ENCODE measurements around the gene NCAPH2.
"Not testable (repeated sequence)": the region's sequence is repeated elsewhere in the genome, so short reads cannot be mapped to it uniquely, and the experiment has no call there.

The NCAPH2 gene

DNA sequence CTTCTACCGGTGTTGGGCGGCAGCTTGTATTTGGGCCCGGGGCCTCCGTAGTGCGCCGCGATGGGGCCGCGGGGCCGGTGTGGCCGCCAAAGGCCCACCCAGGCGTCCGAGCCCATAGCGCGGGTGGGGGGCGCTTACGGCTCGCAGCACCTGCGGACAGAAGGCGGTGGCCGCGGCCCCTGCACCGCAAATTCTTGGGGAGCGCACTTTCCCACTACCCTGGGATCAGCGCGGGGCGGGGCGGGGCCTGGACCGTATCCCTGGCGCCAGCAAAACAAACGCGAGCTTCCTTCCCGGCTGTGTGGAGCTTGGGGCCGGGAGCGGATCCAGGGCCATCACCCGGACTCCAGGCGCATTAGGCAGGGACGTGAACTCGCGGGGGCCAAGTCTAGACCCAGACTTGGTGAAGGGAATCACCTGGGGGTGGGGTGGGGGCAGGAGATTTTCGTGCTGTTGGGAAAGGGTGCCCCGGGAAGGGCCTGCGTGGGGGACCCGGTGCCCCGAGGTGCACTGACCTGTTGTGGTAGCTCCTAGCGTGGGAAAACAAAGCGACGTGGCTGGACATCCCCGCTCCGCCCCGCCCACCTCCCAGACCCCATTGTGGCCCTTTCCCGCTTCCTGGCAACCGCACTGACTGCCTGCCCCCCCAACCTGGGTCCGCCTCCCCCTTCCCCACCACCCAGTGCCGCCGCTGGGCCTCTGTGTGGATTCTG, 24.1 kb downstream of the NCAPH2 start:
- no peak for DNase-seq (ENCODE audit: low read depth)

DNA sequence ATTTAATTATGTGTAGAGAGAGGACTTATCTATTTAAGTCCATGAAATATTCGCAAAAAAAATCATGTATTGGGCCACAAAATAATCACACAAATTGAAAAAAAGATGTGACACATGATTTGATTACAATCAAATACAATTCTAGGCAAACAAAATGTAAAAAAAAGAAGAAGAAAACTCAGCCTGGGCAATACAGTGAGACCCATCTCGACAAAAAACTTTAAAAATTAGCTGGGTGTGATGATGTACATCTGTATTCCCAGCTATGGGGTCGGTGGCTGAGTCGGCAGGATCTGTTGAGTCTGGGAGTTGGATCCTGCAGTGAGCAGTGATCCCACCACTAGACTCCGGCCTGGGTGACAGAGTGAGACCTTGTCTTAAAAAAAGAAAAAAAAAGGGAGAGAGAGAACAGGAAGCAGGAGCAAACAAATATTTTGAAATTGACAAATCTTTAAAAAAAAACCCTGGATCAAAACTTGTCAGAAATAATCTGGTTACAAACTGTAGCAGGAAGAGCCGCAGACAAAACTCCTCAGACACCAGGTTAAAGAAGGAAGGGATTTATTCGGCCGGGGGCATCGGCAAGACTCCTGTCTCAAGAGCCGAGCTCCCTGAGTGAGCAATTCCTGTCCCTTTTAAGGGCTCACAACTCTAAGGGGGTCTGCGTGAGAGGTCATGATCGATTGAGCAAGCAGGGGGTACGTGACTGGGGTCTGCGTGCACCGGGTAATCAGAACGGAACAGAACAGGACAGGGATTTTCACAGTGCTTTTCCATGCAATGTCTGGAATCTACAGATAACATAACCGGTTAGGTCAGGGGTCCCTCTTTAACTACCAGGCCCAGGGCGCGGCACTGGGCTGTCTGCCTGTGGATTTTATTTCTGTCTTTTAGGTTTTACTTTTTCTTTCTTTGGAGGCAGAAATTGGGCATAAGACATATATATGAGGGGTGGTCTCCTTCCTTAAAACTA, 25.1 kb downstream of the NCAPH2 start:
- no peak overlapping the region for H3K4me3 ChIP-seq (ENCODE audit: low read length)
- DNase-seq (ENCODE audit: low read depth): no peak
- TF ChIP-seq, protein P1, sequence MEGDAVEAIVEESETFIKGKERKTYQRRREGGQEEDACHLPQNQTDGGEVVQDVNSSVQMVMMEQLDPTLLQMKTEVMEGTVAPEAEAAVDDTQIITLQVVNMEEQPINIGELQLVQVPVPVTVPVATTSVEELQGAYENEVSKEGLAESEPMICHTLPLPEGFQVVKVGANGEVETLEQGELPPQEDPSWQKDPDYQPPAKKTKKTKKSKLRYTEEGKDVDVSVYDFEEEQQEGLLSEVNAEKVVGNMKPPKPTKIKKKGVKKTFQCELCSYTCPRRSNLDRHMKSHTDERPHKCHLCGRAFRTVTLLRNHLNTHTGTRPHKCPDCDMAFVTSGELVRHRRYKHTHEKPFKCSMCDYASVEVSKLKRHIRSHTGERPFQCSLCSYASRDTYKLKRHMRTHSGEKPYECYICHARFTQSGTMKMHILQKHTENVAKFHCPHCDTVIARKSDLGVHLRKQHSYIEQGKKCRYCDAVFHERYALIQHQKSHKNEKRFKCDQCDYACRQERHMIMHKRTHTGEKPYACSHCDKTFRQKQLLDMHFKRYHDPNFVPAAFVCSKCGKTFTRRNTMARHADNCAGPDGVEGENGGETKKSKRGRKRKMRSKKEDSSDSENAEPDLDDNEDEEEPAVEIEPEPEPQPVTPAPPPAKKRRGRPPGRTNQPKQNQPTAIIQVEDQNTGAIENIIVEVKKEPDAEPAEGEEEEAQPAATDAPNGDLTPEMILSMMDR (conservative IDR thresholded peaks at IDR 0.05; ENCODE audit: low read depth, low read length): no peak

More for the DNA sequence above, 24.1 kb downstream of the NCAPH2 start:
- H3K4me3 ChIP-seq (ENCODE audit: low read length): peak overlapping the region; percentile 22
- TF ChIP-seq, protein P1 (conservative IDR thresholded peaks at IDR 0.05; ENCODE audit: low read depth, low read length): no peak

DNA sequence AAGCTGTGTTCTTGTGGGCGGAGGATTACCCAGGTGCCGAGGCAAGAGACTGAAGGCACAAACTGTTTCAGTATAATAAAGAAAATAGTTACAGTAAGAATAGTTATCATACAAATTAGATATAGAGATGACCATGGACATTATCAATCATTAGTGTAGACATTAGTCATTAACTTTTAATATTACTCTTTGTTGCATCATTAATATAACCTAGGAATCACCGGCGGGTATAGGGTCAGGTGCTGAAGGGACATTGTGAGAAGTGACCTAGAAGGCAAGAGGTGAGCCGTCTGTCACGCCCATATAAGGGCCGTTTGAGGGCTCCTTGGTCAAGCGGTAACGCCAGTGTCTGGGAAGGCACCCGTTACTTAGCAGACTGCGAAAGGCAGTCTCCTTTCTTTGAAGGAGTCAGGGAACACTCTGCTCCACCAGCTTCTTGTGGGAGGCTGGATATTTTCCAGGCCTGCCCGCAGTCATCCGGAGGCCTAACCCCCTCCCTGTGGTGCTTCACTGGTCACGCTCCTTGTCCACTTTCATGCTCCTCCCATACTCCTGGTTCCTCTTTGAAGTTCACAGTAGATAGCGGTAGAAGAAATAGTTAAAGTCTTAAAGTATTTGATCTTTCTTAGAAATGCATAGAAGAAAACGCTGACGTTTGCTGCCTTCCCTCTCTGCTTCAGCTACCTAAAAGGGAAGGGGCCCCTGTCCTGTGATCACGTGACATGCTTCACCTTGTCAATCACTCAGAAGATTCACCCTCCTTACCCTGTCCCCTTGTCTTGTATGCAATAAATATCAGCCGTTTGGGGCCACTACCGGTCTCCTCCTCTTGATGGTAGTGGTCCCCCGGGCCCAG, 26.1 kb downstream of the NCAPH2 start:
- H3K4me3 ChIP-seq (ENCODE audit: low read length); DNase-seq (ENCODE audit: low read depth): not testable (repeated sequence)

DNA sequence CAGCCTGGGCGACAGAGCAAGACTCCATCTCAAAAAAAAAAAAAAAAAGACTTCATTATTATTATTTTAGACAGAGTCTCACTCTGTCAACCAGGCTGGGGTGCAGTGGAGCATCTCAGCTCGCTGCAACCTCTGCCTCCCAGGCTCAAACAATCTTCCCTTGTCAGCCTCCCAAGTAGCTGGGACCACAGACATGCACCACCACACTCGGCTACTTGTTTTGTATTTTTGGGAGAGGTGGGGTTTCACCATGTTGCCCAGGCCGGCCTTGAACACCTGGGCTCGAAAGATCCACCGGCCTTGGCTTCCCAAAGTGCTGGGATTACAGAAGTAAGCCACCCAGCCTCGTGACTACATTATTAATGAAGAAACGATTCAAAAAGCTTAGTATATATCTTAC, 27.1 kb downstream of the NCAPH2 start:
- TF ChIP-seq, protein P1 (conservative IDR thresholded peaks at IDR 0.05; ENCODE audit: low read depth, low read length): no peak
- H3K4me3 ChIP-seq (ENCODE audit: low read length): no peak overlapping the region
- no peak for DNase-seq (ENCODE audit: low read depth)

DNA sequence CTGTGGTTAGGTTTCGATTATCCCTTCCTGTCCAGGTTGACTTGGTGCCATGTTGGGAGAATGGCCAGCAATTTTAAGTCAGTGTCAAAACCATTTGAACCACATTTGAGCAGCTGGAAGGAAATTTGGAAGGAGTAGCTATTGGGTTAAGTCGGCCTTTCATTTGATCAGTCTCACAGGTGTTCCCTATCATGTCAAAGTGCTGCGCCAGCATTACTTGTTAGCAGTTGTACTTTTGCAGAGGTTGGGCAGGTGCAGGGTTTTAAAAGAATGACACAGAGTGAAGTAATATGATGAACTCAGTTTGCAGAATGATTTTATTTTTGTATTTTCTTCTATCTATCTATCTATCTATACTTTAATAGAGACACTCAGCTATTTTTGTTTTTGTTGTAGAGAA, 28.2 kb downstream of the NCAPH2 start:
- TF ChIP-seq, protein P1 (conservative IDR thresholded peaks at IDR 0.05; ENCODE audit: low read depth, low read length): no peak
- no peak for DNase-seq (ENCODE audit: low read depth)
- H3K4me3 ChIP-seq (ENCODE audit: low read length): no peak overlapping the region

DNA sequence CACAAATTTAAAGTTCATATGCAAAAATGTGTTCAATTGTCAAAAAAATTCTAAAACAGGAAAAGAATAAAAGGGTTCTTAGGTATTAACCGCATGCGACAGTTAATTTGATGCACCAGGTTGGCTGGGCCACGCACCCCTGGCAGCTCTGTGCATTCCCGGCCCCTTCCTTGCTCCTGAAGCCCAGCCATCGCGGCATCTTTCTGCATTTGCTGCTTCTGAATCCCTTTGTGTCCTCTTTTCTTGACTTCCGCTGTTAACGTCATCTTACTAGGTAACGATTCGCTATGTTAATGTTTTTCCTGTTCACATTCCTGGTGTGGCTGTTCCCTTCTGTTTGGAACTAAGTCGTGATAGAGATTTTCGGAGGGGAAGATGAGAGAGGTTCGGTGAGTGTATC, 29.7 kb downstream of the NCAPH2 start:
- TF ChIP-seq, protein P1 (conservative IDR thresholded peaks at IDR 0.05; ENCODE audit: low read depth, low read length): no peak
- DNase-seq (ENCODE audit: low read depth): no peak
- no peak overlapping the region for H3K4me3 ChIP-seq (ENCODE audit: low read length)

DNA sequence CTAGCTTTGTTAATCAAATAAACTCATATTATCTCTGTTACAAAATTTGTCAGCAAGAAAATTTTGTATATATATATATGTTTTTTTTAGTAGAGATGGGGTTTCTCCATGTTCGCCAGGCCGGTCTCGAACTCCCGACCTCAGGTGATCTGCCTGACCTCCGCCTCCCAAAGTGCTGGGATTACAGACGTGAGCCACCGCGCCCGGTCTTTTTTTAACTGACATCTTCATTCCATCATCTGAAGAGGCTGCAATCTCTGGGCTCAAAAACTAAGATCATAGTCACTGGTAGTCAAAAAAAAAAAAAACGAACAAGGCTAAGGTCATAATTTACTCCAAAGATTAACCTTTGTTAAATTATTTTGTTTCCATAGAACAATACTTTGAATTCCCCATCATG, 32.4 kb downstream of the NCAPH2 start:
- TF ChIP-seq, protein P1 (conservative IDR thresholded peaks at IDR 0.05; ENCODE audit: low read depth, low read length): no peak

DNA sequence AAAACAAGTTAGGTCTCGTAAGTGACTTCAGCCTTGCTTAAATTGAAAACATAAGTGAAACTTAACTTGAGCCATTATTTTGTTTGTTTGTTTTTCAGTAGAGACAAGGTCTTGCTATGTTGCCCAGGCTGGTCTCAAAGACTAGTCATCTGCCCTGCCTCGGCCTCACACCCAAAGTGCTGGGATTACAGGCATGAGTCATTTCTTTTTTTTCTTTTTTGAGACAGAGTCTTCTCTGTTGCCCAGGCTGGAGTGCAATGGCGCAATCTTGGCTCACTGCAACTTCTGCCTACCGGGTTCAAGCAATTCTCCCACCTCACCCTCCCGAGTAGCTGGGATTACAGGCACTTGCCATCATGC, 33.6 kb downstream of the NCAPH2 start:
- H3K4me3 ChIP-seq (ENCODE audit: low read length); DNase-seq (ENCODE audit: low read depth): not testable (repeated sequence)

More for the DNA sequence above, 32.4 kb downstream of the NCAPH2 start:
- no peak for DNase-seq (ENCODE audit: low read depth)
- no peak overlapping the region for H3K4me3 ChIP-seq (ENCODE audit: low read length)
